H9 (cell line): Measurements from ENCODE around the gene SIPA1L2. TPM values are rescaled to one million over a fixed set of nuclear protein-coding genes. Genes with fewer than 3 reads are reported as not detected.

Source experiments
- DNase-seq: peaks from one replicate; pipeline ENCODE4 v3.0.0-alpha.2; 2017
- H2AFZ ChIP-seq: one replicate; pipeline ENCODE4 v1.6.1; 2013; ENCODE audit warnings: mild to moderate bottlenecking, low read length, control low read depth, moderate library complexity
- H2AK5ac ChIP-seq: 2 replicates; pipeline ENCODE4 v1.6.1; 2013; ENCODE audit warnings: low read length, control low read depth, mixed read lengths; ENCODE audit not compliant: insufficient read length
- H2BK120ac ChIP-seq: one replicate; pipeline ENCODE4 v1.6.1; 2013; ENCODE audit warnings: low read depth, mild to moderate bottlenecking, low read length, control low read depth, inconsistent platforms; ENCODE audit not compliant: poor library complexity, severe bottlenecking
- H2BK12ac ChIP-seq: 2 replicates; pipeline ENCODE4 v1.6.1; 2013; ENCODE audit warnings: low read length, control low read depth, mixed read lengths, low read depth; ENCODE audit not compliant: insufficient read length
- H2BK15ac ChIP-seq: 2 replicates; pipeline ENCODE4 v1.6.1; 2013; ENCODE audit warnings: low read depth, low read length, control low read depth
- H2BK20ac ChIP-seq: one replicate; pipeline ENCODE4 v1.6.1; 2013; ENCODE audit warnings: low read depth, mild to moderate bottlenecking, low read length, control low read depth, inconsistent platforms; ENCODE audit not compliant: poor library complexity, severe bottlenecking
- H2BK5ac ChIP-seq: 2 replicates; pipeline ENCODE4 v1.6.1; 2013; ENCODE audit warnings: low read length, control low read depth, mixed read lengths; ENCODE audit not compliant: insufficient read length
- H3K14ac ChIP-seq: 2 replicates; pipeline ENCODE4 v1.6.1; 2013; ENCODE audit warnings: low read length, control low read depth; ENCODE audit not compliant: insufficient read depth
- H3K18ac ChIP-seq: 2 replicates; pipeline ENCODE4 v1.6.1; 2013; ENCODE audit warnings: low read depth, mild to moderate bottlenecking, mixed read lengths, low read length, control low read depth; ENCODE audit not compliant: insufficient read length
- H3K23ac ChIP-seq: 2 replicates; pipeline ENCODE4 v1.6.1; 2013; ENCODE audit warnings: low read length, control low read depth, mixed read lengths, low read depth; ENCODE audit not compliant: insufficient read length
- H3K23me2 ChIP-seq: 2 replicates; pipeline ENCODE4 v1.6.1; 2013; ENCODE audit warnings: low read depth, mild to moderate bottlenecking, mixed read lengths, low read length, control low read depth; ENCODE audit not compliant: insufficient read length, poor library complexity, severe bottlenecking
- H3K27ac ChIP-seq: 2 replicates; pipeline ENCODE4 v1.5.1; 2013; ENCODE audit warnings: low read length, control low read depth, mixed read lengths, low read depth; ENCODE audit not compliant: insufficient read length
- H3K27me3 ChIP-seq: 2 replicates; pipeline ENCODE4 v1.6.1; 2013; ENCODE audit warnings: low read length, control low read depth, inconsistent platforms; ENCODE audit not compliant: insufficient read depth
- H3K4ac ChIP-seq: 2 replicates; pipeline ENCODE4 v1.6.1; 2013; ENCODE audit warnings: low read depth, mild to moderate bottlenecking, control low read depth, inconsistent platforms, low read length, moderate library complexity
- H3K4me1 ChIP-seq: 2 replicates; pipeline ENCODE4 v1.6.1; 2013; ENCODE audit warnings: low read length, control low read depth, inconsistent platforms; ENCODE audit not compliant: insufficient read depth
- H3K4me2 ChIP-seq: 2 replicates; pipeline ENCODE4 v1.6.1; 2013; ENCODE audit warnings: low read length, control low read depth, mixed read lengths; ENCODE audit not compliant: insufficient read length, insufficient read depth
- H3K56ac ChIP-seq: 2 replicates; pipeline ENCODE4 v1.6.1; 2013; ENCODE audit warnings: low read depth, mild to moderate bottlenecking, mixed read lengths, low read length, control low read depth; ENCODE audit not compliant: insufficient read length
- H3K79me1 ChIP-seq: 2 replicates; pipeline ENCODE4 v1.6.1; 2013; ENCODE audit warnings: low read depth, mild to moderate bottlenecking, moderate library complexity, low read length, control low read depth, inconsistent platforms; ENCODE audit not compliant: insufficient read depth, poor library complexity, severe bottlenecking
- H3K79me2 ChIP-seq: 2 replicates; pipeline ENCODE4 v1.6.1; 2013; ENCODE audit warnings: low read length, control low read depth, inconsistent platforms; ENCODE audit not compliant: insufficient read depth
- H3K9ac ChIP-seq: 2 replicates; pipeline ENCODE4 v1.6.1; 2013; ENCODE audit warnings: low read length, control low read depth, mixed read lengths; ENCODE audit not compliant: insufficient read length; ENCODE audit errors: extremely low read depth
- H3K9me3 ChIP-seq: one replicate; pipeline ENCODE4 v1.6.1; 2013; ENCODE audit warnings: low read depth, low read length, inconsistent platforms; ENCODE audit not compliant: control insufficient read depth
- H3T11ph ChIP-seq: one replicate; pipeline ENCODE4 v1.6.1; 2013; ENCODE audit warnings: mild to moderate bottlenecking, low read length, control low read depth, inconsistent platforms
- H4K20me1 ChIP-seq: one replicate; pipeline ENCODE4 v1.6.1; 2013; ENCODE audit not compliant: control insufficient read depth, insufficient read length, insufficient read depth
- H4K5ac ChIP-seq: 2 replicates; pipeline ENCODE4 v1.6.1; 2013; ENCODE audit warnings: low read depth, mild to moderate bottlenecking, mixed read lengths, low read length, control low read depth; ENCODE audit not compliant: insufficient read length
- H4K8ac ChIP-seq: replicated peaks from 2 replicates; pipeline ENCODE4 v1.6.1; 2013; ENCODE audit warnings: low read length, control low read depth, mixed read lengths, low read depth; ENCODE audit not compliant: insufficient read length
- H4K91ac ChIP-seq: 2 replicates; pipeline ENCODE4 v1.6.1; 2013; ENCODE audit warnings: low read depth, mild to moderate bottlenecking, moderate library complexity, mixed read lengths, low read length, control low read depth; ENCODE audit not compliant: insufficient read length
- H3K27ac Mint-ChIP-seq, 3 experiments: 2 replicates in 2 of 3; 3 replicates in 1 of 3; pipeline ENCODE4 v1.8.0; 2020 to 2021; ENCODE audit warnings: mixed read lengths in 3 of 3, mild to moderate bottlenecking in 1 of 3, moderate library complexity in 1 of 3
- H3K27me3 Mint-ChIP-seq: 2 replicates; pipeline ENCODE4 v1.8.0; 2021; ENCODE audit warnings: low read depth, mild to moderate bottlenecking, moderate library complexity, mixed read lengths
- H3K36me3 Mint-ChIP-seq, 3 experiments: 2 replicates in 2 of 3; 3 replicates in 1 of 3; pipeline ENCODE4 v1.8.0; 2020 to 2021; ENCODE audit warnings: low read depth in 3 of 3, mixed read lengths in 3 of 3; ENCODE audit not compliant: insufficient read depth in 1 of 3
- H3K4me1 Mint-ChIP-seq, 2 experiments: 2 replicates each; pipeline ENCODE4 v1.8.0; 2020; ENCODE audit warnings: mixed read lengths in 2 of 2
- H3K4me3 Mint-ChIP-seq, 2 experiments: 2 replicates in 1 of 2; 3 replicates in 1 of 2; pipeline ENCODE4 v1.8.0; 2020 to 2021; ENCODE audit warnings: mild to moderate bottlenecking in 2 of 2, mixed read lengths in 2 of 2, moderate library complexity in 1 of 2
- H3K9me3 Mint-ChIP-seq, 2 experiments: 2 replicates in 1 of 2; 3 replicates in 1 of 2; pipeline ENCODE4 v1.8.0; 2020; ENCODE audit warnings: mild to moderate bottlenecking in 2 of 2, mixed read lengths in 2 of 2, moderate library complexity in 1 of 2
- CTCF ChIP-seq: fragments of 200-600 bp; sonication (generic); conservative IDR thresholded peaks from 3 replicates; pipeline ENCODE4 v1.8.0; 2021; ENCODE audit warnings: antibody characterized with exemption, mild to moderate bottlenecking
- WGBS: extraction: QIAGEN DNeasy Blood & Tissue Kit; methylation state at CpG from one replicate; pipeline ENCODE4 v1.1.7; 2013; ENCODE audit warnings: missing lambda C conversion rate, low lambda C conversion rate, mixed read lengths; ENCODE audit not compliant: insufficient read length; ENCODE audit errors: extremely low coverage; 5-methylcytosine and 5-hydroxymethylcytosine counted together
- total RNA-seq: library from RNA; stranded (reverse); gene quantifications from 2 replicates; pipeline ENCODE4 v1.2.1, GENCODE V29; 2021

The SIPA1L2 gene
- total RNA-seq, 1 experiment from 2014 or later, result 5.2 TPM

DNA sequence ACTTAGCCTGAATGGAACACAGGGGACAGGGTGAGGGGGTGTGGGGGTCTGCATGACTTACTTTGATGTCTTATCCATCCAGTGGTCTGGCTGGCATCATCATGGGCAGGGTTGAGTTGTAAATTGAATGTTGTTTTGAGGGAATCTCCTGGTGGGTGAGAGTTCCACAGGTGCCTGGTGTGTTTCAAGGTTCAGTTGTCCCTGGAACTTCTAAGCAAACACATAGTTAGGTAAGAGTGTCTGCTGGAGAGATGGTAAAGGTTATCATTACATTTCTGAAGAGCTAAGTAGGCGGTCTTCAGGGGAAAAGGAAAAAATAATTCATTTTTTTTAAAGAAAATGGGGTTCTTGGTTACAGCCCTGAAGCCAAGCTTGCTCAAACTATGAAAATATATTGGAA lies 46.0 kb upstream of the SIPA1L2 start:
- Histone ChIP-seq H2BK12ac (no peak overlapping the region), H3K9me3 (no peaks in the 10 kb centered on the region), H3K27ac (no peak overlapping the region), H3K9ac (no peak overlapping the region), H3K79me1 (no peaks in the 10 kb centered on the region), H3K56ac (no peak overlapping the region), H4K20me1 (no peaks in the 10 kb centered on the region), H3T11ph (no peak overlapping the region), H3K4me1 (no peaks in the 10 kb centered on the region), H3K27me3 (no peaks in the 10 kb centered on the region), H2BK15ac (no peak overlapping the region), H4K8ac (no peak overlapping the region), H2BK120ac (no peak overlapping the region), H2AFZ (no peak overlapping the region), H3K4ac (no peak overlapping the region), H3K14ac (no peak overlapping the region), H3K23me2 (no peaks in the 10 kb centered on the region), H3K18ac (no peak overlapping the region), H3K23ac (no peak overlapping the region), H2BK20ac (no peak overlapping the region), H4K91ac (no peak overlapping the region), H2AK5ac (no peak overlapping the region), H3K4me2 (no peak overlapping the region), H2BK5ac (no peak overlapping the region), H3K79me2 (no peaks in the 10 kb centered on the region), H4K5ac (no peak overlapping the region)
- Mint-ChIP-seq H3K9me3 (no peaks in the 10 kb centered on the region), H3K27me3 (peaks cover 6% of the 10 kb centered on the region), H3K27ac (no peak overlapping the region; a peak in 1 of 7 replicates), H3K4me3 (no peak overlapping the region), H3K36me3 (no peaks in the 10 kb centered on the region), H3K4me1 (peaks cover 9 to 10% of the 10 kb centered on the region in 2 experiments)
- no peak for DNase-seq
- TF ChIP-seq CTCF, result no peak
- no CpG with 5 or more reads among the region's 1 CpG for WGBS
